ENCODE measurements around the gene SLC9A9. TPM values are rescaled to one million over a fixed set of nuclear protein-coding genes. Genes with fewer than 3 reads are reported as not detected.

Gene SLC9A9
- total and polyA plus RNA-seq, 7 donors = 1.3 to 5.4 (median 2.9) TPM

GRCh38 chr3:143331350-143331749, 516.9 kb downstream of the SLC9A9 start:
- Histone ChIP-seq H3K9me3 (no peaks in the 10 kb centered on the region), H3K27ac (no peak overlapping the region), H3K27me3 (ENCODE audit: insufficient read depth in 3 of 3, low read length in 2 of 3) (no peaks in the 10 kb centered on the region), H3K36me3 (ENCODE audit: insufficient read depth in 1 of 2, low read depth in 1 of 2) (no peaks in the 10 kb centered on the region), H3K4me1 (no peaks in the 10 kb centered on the region), H3K4me3 (no peak overlapping the region)
- 63 to 74% (median 66%) methylated on average over 5 of the region's 5 CpGs for WGBS, 3 donors
- DNase-seq = no peak
- TF ChIP-seq CTCF (IDR thresholded peaks at IDR 0.05) = no peak
- intact Hi-C loops (cut with DNase I) = no loop called here
- ATAC-seq = no peak

- Histone ChIP-seq H3K9me3 (no peaks in the 10 kb centered on the region), H3K27me3 (ENCODE audit: insufficient read depth in 3 of 3, low read length in 2 of 3) (no peaks in the 10 kb centered on the region), H3K4me1 (no peaks in the 10 kb centered on the region), H3K27ac (no peak overlapping the region), H3K4me3 (no peak overlapping the region), H3K36me3 (ENCODE audit: insufficient read depth in 1 of 2, low read depth in 1 of 2) (no peaks in the 10 kb centered on the region)
- no peak for DNase-seq
- no peak for TF ChIP-seq CTCF (IDR thresholded peaks at IDR 0.05)
- intact Hi-C loops (cut with DNase I) = no loop called here
- 51 to 56% (median 55%) methylated on average over 2 of the region's 2 CpGs for WGBS, 3 donors
- ATAC-seq = peak in 1 of 4 donors; percentile 22
These were observed 517.9 kb downstream of the SLC9A9 start for GRCh38 chr3:143330296-143330868.

DNA sequence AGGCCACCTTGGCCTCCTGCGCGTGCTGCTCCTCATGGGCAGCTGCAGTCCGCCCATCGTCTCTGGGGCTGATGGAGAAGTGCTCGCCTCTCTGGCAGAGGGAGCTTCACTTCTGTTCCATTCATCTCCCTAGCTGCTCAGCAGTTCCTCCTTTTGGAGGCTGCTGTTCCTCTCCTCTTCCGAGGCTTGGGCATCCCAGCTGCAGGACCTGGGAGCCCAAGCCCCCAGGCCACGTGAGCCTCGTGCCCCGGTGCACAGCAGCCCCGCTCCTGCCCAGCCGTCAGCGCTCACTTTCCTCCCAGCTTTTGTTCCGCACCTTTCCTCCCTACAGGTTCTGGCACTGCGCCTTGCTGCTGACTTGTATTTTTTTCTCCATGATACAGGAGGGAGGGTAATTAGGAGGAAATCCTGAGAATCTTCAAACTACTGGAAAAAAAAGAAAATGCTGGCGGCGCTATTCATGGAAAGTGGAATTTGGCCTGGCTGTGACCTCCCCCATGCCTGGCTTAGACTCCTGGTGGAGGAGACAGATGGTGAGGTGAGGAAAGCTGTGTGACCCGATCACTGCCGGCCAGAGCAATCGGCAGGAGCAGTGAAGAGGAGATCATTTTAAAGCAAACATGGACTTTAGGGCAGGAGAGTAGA, 518.6 kb downstream of the SLC9A9 start:
- no peak for DNase-seq
- peak in 1 of 4 donors; percentile 68 for ATAC-seq
- no peaks in the 10 kb centered on the region for H3K27me3 ChIP-seq (ENCODE audit: insufficient read depth in 3 of 3, low read length in 2 of 3)
- H3K27ac ChIP-seq = no peak overlapping the region
- H3K9me3 ChIP-seq = no peaks in the 10 kb centered on the region
- no peaks in the 10 kb centered on the region for H3K36me3 ChIP-seq (ENCODE audit: insufficient read depth in 1 of 2, low read depth in 1 of 2)
- 39 to 45% (median 43%) methylated on average over 19 of the region's 19 CpGs for WGBS, 3 donors
- intact Hi-C loops (cut with DNase I) = no loop called here
- no peak overlapping the region for H3K4me3 ChIP-seq
- no peaks in the 10 kb centered on the region for H3K4me1 ChIP-seq
- TF ChIP-seq CTCF (IDR thresholded peaks at IDR 0.05) = no peak

- Histone ChIP-seq H3K27ac (no peak overlapping the region), H3K9me3 (no peaks in the 10 kb centered on the region), H3K4me3 (no peak overlapping the region), H3K36me3 (ENCODE audit: insufficient read depth in 1 of 2, low read depth in 1 of 2) (no peaks in the 10 kb centered on the region), H3K27me3 (ENCODE audit: insufficient read depth in 3 of 3, low read length in 2 of 3) (no peaks in the 10 kb centered on the region), H3K4me1 (no peaks in the 10 kb centered on the region)
- intact Hi-C loops (cut with DNase I) = no loop called here
- no peak for ATAC-seq
- WGBS, 3 donors = 84 to 96% (median 85%) methylated on average over 5 of the region's 5 CpGs
- TF ChIP-seq CTCF (IDR thresholded peaks at IDR 0.05) = no peak
- no peak for DNase-seq
These were observed 519.8 kb downstream of the SLC9A9 start for GRCh38 chr3:143328451-143328850.

All from psoas muscle (tissue), 8 donors.